ENCODE data around the gene FCGR3A.
"Not testable (repeated sequence)": the region's sequence is repeated elsewhere in the genome, so short reads cannot be mapped to it uniquely, and the experiment has no call there.

Gene FCGR3A

DNA sequence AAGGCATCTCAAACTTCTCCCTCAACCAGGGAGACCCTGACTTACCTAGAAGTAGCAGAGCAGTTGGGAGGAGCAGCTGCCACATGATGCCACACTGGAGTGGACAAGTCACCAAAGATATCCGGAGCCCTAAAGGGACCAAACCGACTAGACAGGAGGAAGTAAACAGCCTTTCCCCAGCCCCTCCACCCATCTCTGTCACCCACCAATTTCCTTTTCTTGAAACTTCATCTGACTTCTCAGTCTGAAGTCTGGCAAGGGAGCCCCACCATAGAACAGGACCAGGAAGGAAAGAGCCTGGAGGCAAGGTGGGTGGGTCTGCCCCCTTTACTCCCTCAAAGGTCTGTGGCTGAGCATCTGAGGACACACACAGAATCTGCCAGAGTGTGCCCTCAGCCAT, at the start of gene FCGR3A:
TSS of gene FCGR3A (minus strand) at position 167 of the 400 bp plus-strand sequence. CDS start at position 85, 82 bp downstream.
- no peak for DNase-seq (ENCODE audit: low read depth)

DNA sequence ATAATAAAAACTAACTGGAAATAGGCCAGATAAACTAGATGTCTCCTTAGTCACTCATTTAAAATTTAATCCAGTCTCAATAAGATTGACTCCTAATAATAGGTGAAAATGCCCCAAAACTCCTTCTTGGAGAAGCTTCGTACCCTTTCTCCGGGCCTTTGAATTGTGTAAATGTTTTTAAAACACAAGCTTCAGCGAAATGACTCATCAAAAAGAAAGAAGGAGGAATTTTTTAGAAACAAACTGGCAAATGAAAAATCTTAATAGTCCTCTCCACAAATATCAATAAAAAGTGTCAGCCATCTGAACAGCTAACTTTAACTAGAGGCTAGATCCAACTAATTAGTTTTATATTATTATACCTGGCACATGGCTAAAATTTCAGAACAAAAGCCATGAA, 47.5 kb upstream of the FCGR3A start:
- not testable (repeated sequence) for DNase-seq (ENCODE audit: low read depth)

DNA sequence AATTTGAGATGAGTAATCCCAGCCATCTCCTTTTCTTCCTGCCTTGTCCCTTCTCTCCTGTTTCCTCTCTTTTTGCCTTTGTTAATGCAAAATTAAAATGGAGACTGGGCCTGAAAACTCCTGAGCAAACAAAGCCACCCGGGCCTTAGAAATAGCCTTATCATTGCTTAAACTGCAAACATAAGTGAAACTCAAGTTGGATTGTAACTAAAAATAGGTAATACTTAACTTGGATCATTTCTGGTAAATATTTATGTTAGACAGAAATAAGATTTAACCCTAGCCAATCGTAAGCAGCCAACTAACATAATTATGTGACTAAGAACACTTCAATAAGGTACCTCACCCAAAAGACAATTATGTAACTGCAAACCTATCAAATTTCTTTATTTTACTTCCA, 46.0 kb upstream of the FCGR3A start:
- DNase-seq (ENCODE audit: low read depth), result not testable (repeated sequence)

DNA sequence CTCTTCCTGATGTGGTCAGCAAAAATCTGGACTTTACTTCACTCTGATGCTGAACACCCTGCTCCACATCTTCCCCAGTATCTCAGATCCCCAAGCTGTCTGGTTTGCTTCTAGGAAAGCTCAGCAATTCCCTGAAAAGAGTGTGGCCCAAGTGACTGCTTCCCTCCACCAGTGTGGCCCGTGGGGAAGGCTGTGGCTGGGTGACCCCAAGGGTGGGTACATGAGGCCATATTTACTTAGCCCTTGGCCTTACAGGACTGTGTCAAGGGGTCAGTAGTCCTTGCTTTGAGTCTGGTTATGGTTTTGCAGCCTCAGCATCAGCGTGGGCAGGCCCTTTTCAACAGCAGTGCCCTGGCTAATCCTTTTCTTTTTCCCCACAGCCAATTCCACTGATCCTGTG, 45.6 kb upstream of the FCGR3A start:
- not testable (repeated sequence) for DNase-seq (ENCODE audit: low read depth)

DNA sequence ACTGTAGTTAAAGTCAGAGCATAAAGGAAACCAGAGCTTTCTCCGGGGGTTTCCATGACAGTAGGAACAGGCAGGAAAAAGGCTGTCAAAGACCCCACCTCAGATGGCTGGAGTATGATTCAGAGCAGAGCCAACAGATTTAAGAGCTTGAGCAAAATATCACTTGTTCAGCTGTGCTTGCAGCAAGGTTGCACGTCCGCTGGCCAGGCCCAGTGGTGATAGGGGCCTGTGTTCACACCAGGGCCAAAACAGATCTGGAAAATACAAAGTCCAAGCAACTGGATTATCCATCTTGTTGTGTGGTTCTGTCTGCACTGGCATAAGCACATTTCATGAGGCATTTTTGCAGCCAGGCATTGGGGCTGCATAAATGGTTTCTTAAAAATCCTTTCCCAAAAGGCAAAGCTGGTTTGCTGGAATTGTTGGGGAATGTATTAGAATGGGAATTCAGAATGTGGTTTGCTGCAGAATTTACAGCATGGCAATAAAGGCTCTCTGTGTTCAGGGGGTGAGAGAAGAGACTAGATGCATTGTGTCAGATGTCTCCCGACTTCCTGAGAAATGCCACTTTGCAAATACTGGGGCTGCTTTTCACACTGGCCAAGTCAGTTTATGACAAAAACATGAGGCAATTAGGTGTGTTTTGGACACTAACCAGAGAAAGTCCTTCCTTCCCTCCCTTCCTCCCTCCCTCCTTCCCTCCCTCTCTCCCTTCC, 44.8 kb upstream of the FCGR3A start:
- DNase-seq (ENCODE audit: low read depth), result not testable (repeated sequence)

DNA sequence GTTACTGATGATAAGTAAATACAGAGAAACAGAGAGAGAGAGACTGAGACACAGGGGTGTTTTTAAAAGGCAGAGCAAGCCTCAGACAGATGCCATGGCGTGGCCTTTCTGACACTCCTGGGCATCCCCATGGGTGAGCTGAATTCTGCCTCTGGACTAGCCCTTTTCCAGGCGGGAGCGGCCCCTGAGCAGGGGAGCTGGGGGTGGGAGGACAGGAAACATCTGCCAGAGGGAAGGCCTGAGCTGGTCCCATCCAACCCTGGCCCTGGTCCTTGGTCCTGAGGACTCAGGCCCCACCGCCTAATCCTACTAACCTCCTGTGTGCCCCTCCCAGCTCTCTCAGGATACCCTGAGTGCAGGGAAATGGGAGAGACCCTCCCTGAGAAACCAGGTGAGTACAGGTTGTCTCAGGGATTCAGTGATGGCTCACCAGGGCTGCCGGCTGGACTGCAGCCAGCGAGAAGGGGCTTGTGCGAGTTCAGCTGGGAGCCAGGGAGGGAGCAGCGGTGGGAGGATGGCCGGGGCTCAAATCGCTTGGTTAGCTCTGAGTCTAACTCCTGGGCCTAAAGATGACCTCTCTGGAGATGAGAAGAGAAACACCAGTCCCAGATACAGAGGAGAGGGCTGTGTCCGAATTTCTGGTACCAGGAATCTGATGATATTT, 43.6 kb upstream of the FCGR3A start:
- DNase-seq (ENCODE audit: low read depth), result not testable (repeated sequence)

DNA sequence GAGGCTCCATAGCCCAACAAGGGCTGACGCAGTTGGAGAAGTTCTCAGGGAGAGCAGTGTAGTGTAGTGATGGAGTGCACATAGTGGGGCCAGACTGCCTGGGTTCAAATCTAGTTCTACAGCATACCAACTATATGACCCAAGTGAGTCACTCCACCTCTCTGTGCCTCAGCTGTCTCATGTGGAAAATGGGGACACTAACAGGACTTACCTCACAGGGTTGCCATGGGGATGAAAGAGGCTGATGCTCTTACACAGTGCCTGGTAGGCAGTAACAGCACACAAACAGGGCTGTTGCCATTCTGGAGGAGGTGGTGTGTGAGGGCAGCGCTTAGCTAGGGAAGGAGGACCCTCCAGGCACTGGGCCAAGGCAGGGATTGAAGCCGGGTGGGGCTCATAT, 43.0 kb upstream of the FCGR3A start:
- not testable (repeated sequence) for DNase-seq (ENCODE audit: low read depth)

DNA sequence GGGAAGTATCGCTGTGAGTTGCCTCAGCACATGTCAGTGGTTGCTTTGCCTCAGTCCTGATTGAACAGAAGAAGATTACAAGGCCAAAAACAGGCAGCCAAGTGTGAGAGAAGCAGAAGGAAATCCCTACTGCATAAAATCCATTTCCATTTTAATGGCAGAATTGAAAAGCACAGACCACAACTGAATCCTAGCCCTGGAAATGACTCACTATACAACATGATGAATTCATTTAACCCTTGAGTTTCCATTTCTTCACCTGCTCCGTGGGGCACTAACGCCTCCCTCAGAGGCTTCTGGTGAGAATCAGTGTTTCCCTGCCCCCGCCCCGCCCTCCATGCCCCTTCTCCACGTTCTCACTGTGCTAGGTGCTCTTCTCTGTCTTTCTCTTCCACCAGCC, 40.3 kb upstream of the FCGR3A start:
- DNase-seq (ENCODE audit: low read depth), result not testable (repeated sequence)

DNA sequence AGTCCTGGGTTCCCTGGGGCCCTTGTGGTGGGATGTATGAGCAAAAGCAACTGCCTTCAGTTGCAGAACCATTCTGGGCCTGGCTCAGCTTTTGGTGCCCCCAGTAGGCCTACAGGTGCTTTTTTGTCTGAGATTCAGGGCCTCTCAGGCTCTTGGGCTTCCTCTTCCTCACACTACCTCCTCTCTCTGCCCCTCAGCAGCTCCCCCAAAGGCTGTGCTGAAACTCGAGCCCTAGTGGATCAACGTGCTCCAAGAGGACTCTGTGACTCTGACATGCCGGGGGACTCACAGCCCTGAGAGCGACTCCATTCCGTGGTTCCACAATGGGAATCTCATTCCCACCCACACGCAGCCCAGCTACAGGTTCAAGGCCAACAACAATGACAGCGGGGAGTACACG, 39.7 kb upstream of the FCGR3A start:
- not testable (repeated sequence) for DNase-seq (ENCODE audit: low read depth)

DNA sequence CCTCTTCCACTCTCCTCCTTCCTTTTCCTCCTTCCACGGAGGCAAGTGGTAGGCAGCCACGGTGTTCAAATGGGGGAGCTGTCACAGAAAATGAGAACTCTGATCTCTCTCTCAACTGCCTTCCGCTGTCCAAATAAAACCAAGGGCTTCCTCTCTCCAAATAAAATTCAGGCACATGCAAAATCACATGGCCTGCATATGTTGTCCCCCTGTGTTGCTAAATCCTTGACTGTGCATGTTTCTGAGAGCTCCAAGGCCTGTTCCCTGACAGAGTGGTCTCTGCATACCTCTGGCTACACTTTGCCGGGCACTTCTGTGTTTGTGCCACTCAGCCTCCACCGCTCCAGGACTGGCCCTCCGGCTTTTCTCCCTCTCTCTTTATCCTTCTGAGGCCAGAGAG, 39.0 kb upstream of the FCGR3A start:
- not testable (repeated sequence) for DNase-seq (ENCODE audit: low read depth)

DNA sequence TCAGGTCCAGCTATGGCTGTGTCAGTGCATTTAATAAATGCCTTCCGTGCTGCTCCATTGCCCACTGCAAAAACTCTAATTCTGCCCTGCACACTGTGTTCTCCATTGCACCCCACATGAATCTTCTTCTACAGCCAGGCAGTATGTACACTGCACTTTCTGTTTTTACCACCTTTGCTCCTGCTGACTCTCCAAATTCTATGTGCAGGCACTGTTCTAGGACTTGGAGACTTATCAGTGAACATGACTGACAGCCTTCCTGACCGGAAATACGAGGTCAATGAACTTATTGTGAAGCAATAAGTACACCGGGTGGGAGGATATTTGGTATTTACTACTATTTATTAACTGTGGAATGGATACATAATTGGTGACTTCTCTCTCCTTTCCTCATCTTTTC, 33.3 kb upstream of the FCGR3A start:
- not testable (repeated sequence) for DNase-seq (ENCODE audit: low read depth)

DNA sequence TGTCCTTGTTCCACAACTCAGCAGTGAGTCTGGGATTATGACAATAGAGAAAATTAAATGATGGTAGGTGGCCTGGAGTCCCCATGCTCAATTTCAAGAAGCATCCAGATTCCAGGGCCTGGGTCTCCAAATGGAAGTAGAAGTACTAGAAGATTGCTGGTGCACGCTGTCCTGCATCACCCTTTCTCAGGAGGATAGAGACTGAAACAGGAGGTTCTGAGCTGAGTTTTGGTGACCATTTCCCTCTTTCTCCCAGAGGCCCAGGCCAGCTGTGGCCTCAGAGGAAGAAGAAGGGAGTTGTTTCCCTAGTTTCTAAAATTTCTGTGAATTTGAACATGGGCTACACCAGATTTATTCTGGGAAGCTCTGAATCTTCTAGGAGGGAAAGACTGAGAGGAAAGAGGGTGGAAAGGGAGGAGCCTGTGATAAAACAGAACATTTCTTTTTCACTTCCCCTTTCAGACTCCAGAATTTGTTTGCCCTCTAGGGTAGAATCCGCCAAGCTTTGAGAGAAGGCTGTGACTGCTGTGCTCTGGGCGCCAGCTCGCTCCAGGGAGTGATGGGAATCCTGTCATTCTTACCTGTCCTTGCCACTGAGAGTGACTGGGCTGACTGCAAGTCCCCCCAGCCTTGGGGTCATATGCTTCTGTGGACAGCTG, 31.4 kb upstream of the FCGR3A start:
- not testable (repeated sequence) for DNase-seq (ENCODE audit: low read depth)

DNA sequence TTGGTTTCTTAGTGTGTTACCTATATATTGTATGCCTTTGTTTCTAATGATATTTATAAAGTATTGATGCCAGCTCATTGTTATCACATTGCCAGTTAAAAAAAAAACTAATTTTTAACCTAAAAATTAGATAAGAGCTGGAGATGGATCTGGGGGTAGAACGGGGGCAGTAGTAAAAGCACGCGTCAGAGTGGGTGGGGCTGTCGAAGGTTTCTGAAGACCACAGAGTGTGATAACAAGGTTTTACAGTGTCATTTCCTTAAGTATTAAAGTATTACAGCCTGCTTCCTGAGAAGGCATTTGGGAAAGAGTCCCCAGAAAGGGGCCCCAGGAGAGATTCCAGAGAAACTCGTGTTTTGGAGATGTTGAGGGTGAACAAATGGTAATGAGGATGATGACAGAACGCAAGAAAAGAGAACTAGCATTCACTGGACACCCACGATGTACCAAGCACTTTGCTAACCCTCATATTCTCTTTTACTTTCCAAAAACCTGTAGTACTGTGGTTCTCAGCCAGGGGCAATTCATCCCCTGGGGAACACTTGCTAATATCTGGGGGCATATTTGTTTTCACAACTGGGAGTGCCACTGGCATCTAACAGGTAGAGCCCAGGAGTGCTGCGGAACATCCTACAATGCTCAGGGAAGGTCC, 30.4 kb upstream of the FCGR3A start:
- not testable (repeated sequence) for DNase-seq (ENCODE audit: low read depth)

DNA sequence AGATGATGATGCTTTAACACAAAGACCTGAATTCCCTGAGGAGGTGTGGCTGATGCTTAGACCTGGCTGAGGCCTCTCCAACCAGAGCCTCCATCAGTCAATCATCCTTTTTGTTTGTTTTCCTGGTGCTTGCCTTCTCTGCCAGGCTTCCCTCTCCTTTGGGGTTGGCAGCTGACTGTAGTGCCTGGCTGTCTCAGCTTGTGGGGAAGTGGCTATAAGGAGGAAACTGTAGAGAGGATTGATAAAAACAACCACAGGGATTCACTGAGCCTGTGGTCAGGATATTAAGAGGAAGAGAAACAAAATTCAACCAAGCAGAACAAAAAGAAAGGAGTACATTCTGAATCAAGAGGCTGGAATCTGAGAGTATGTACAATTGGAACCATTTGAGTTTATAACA, 27.1 kb upstream of the FCGR3A start:
- DNase-seq (ENCODE audit: low read depth), result not testable (repeated sequence)

DNA sequence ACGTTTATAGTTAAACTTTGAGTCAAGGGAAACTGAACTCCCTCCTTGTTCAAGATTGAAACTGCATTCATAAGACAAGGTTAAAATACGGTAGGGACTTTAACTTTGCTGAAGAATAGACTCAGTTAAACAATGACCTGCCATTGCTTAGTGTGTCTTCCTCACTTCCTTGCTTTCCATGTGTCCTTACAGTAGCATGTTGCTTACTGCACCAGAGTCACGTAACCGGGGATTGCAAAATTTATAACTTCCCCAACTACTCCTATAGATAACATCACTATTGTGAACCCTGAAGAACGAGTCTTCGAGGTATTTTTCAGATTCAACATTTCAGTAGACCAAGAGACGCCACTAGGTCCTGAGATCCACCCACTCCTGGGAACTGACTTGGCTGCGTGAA, 22.1 kb upstream of the FCGR3A start:
- not testable (repeated sequence) for DNase-seq (ENCODE audit: low read depth)

DNA sequence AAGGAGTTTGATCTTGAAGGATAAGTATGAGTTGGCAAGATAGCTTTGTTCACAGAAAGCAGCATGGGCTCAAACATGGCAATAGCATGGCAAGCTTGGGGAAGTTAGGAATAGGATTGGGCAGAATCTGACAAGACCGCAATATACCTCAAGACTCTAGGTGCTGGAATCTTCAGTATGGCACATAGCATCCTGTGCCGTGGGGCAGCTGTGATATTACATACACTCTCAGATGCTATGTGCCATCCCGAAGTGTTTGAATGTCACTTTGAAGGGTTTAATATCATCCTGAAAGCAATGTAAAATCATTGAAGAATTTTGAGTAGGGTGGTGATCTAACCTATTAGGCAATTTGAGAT, 17.0 kb upstream of the FCGR3A start:
- not testable (repeated sequence) for DNase-seq (ENCODE audit: low read depth)

DNA sequence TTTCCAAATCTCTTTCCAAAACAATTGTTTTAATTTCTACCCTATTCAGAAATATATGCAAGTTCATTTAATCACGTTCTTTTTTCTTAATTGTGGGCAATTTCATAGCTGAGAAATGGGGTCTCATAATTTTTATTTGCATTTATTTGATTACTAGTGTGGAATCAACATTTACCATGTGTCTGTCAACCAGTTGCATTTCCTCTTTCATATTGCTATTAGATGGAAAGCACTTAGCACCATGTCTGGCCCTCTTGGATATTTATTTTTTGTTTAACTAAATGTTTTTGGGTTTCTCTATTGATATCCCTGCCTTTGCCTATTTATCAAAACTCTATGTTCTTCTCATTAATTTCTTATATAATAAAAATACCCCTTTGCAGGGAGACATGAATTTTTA, 13.9 kb upstream of the FCGR3A start:
- not testable (repeated sequence) for DNase-seq (ENCODE audit: low read depth)

DNA sequence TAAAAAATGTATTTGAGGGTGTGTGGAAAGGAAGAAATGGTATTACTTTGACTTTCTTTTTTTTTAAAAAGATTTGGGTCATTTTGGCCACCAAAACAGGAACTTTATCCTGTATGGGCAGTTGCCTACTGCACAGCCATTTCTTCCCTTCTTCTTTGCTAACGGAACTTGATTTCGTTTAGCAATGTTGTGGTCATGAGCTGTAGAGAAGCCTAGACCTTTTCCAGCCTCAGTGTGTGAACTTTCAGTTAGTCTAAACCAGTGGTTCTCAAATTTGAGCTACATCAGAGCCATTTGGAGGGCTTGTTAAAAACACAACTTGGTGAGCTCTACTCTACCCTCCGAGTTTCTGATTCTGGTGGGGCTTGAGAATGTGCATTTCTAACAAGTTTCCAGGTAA, 12.8 kb upstream of the FCGR3A start:
- DNase-seq (ENCODE audit: low read depth), result not testable (repeated sequence)

DNA sequence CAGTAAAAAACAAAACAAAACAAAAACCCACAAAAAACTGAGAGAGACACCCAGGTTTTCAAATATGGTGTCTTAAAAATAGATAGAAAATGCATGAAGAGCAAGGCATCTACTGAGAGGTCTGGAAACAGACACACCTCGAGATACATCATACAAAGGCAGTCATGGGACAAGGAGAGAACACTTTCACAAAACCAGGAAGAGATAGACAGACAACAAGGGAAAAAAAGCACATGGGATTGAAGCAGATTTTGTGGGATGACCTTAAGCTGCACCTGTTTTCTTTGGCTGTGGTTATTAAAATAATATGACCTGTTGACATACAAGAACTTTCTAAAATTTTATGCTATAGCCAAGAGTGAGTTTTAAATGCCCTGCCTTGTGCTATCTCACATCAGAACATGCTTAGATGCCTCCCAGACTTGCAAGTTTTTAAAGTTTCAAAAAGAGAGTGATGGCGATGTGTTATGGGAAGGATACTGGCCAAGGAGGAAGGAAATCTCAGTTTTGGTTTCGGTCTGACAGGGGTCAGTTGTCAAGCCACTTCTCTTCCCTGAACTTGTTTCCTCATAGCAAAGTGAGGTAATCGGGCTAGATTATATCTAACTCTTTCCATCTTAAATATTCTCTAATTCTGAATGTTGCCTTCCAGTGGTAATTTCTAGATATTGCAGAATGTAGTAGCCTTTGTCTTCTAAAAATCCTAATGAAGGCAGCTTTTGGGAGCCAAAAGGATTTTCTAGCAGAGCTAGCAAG, 11.5 kb upstream of the FCGR3A start:
- DNase-seq (ENCODE audit: low read depth), result peak; percentile 5

DNA sequence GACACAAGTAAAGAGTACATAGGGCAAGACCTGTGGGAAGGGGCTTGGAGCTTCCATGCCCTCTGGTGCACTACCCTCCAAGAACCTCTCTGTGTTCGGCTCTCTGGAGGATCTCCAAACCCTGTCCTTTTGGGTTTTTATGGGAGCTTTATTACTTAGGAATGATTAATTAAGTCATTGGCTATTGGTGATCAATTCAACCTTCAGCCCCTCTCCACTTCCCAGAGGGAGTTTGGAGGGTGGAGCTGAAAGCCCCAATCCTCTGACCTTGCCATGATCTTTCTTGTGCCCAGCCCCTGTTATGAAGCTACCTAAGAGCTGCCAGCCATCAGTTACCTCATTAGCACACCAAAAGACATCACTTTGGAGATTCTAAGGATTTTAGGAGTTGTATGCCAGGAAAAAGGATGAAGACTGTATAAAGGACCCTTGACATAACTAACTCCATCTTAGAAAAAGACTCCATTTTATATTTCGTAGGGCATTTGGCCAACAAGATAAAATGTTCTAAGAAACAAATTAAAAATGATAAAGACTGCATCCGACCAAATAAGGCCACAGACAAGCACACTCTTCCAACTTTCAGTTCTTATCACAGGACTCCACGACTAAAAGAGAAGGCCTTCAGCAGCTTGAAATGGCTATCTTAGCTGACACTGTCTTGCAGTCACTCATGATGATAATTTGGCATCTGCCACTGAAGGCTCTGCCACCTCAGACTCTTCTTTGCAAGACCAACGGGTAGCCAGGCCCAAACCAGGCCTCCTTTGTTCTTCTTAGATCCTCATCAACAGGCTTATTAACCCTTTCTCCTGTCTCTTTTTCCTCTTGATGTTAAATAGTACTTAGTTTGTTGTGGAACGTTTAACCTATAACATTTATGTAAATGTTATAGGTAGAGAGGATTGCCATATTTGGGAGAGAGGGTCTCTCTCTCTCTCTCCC, 8.2 kb upstream of the FCGR3A start:
- not testable (repeated sequence) for DNase-seq (ENCODE audit: low read depth)

DNA sequence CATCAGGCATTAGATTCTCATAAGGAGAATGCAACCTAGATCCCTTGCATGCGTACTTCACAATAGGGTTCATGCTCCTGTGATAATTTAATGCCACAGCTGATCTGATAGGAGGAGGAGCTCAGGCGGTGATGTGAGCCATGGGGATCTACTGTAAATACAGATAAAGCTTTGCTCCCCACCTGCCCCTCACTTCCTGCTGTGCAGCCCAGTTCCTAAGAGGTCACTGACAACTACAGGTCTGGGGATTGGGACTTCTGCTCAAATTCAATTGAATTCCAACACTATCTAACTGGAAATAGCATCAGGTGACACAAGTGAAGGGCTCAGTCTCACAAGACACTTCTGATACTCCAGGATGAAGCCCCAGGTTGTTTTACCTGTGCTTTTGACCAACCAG, 7.4 kb upstream of the FCGR3A start:
- not testable (repeated sequence) for DNase-seq (ENCODE audit: low read depth)
